ENCODE results near the gene AGBL3.

GRCh38 chr7:134948736-134949135 lies 37.6 kb upstream of the AGBL3 start:
- no peak for TF ChIP-seq CTCF (IDR thresholded peaks at IDR 0.05)
- TF ChIP-seq POLR2AphosphoS5 (IDR thresholded peaks at IDR 0.05) = no peak
- TF ChIP-seq POLR2A (IDR thresholded peaks at IDR 0.05) = no peak
- no peak for TF ChIP-seq EP300 (IDR thresholded peaks at IDR 0.05)

All from suprapubic skin (tissue), 4 donors.